K562 (cell line): ENCODE measurements around the gene FHIT. TPM values are rescaled to one million over a fixed set of nuclear protein-coding genes. Genes with fewer than 3 reads are reported as not detected.

ENCODE experiments used
- ATAC-seq: fragments of 200-7000 bp; cut with Tn5 transposase; 3 replicates; pipeline ENCODE4 v1.9.1; 2020; ENCODE audit warnings: moderate library complexity
- BruUV-seq: library from RNA; stranded (reverse); fragments of 400-500 nt; replicated peaks from 2 replicates; lab custom pipeline; 2021; lab: Mats Ljungman, UMichigan
- CTCF ChIA-PET: fragments of 300-600 bp; formaldehyde crosslinking; extraction: SDS; loops from one replicate; lab custom pipeline; 2021; ENCODE audit warnings: low intra/inter-chr PET ratio; lab: Yijun Ruan, JAX
- POLR2A ChIA-PET: fragments of 300-600, 350-650 bp; sonication (Branson Sonifier 250); formaldehyde crosslinking; extraction: SDS; loops from one replicate; lab custom pipeline; 2021; ENCODE audit warnings: antibody characterized with exemption, inconsistent platforms; lab: Yijun Ruan, JAX
- DNase-seq, 4 experiments: peaks; one replicate each; pipeline versions ENCODE4 v3.0.0 to v3.0.0-alpha.2; 2011 to 2018; ENCODE audit warnings: low spot score in 3 of 4, mixed read lengths in 3 of 4; ENCODE audit errors: extremely low read depth in 1 of 4
- FAIRE-seq: peaks from 2 replicates; lab custom pipeline; 2011; peaks lifted over from hg19 to GRCh38; lab: Jason Lieb, UNC
- H2AFZ ChIP-seq: 2 replicates; pipeline ENCODE4 v1.6.0; 2011; ENCODE audit warnings: low read depth, low read length, control low read depth, inconsistent platforms
- H3K27ac ChIP-seq: fragments of 200-600 bp; 3 replicates; pipeline ENCODE4 v1.8.0; 2011; ENCODE audit warnings: low read depth, mild to moderate bottlenecking, control low read depth, inconsistent platforms, low read length, moderate library complexity, mixed read lengths; ENCODE audit errors: extremely low read depth
- H3K27me3 ChIP-seq, 2 experiments: fragments of 300-600 bp in 1 of 2; 2 replicates in 1 of 2; 3 replicates in 1 of 2; pipeline versions ENCODE4 v1.6.0 to v1.8.0; 2011; ENCODE audit warnings: inconsistent platforms in 2 of 2, low read length in 2 of 2, mild to moderate bottlenecking in 1 of 2, mixed read lengths in 1 of 2, moderate library complexity in 1 of 2; ENCODE audit not compliant: control insufficient read depth in 2 of 2, insufficient read depth in 2 of 2
- H3K36me3 ChIP-seq: fragments of 300-600 bp; 3 replicates; pipeline ENCODE4 v1.8.0; 2011; ENCODE audit warnings: mild to moderate bottlenecking, low read length, inconsistent platforms; ENCODE audit not compliant: control insufficient read depth, insufficient read depth
- H3K4me1 ChIP-seq, 2 experiments: fragments of 200-600 bp in 1 of 2; replicated peaks in 1 of 2; 2 replicates in 1 of 2; 3 replicates in 1 of 2; pipeline versions ENCODE4 v1.5.1 to v1.8.0; 2011; ENCODE audit warnings: inconsistent platforms in 2 of 2, low read length in 2 of 2, mild to moderate bottlenecking in 1 of 2, mixed read lengths in 1 of 2, moderate library complexity in 1 of 2; ENCODE audit not compliant: control insufficient read depth in 2 of 2, insufficient read depth in 2 of 2
- H3K4me2 ChIP-seq: 2 replicates; pipeline ENCODE4 v1.6.1; 2011; ENCODE audit warnings: low read length, control low read depth, inconsistent platforms, mixed read lengths; ENCODE audit not compliant: insufficient read depth
- H3K4me3 ChIP-seq: fragments of 200-600 bp; sonication (generic), shearing (Covaris generic); 2 replicates; pipeline ENCODE4 v1.5.1; 2016; ENCODE audit warnings: control low read depth, inconsistent platforms
- H3K79me2 ChIP-seq: fragments of 200-600 bp; 3 replicates; pipeline ENCODE4 v1.8.0; 2011; ENCODE audit warnings: low read length, inconsistent platforms; ENCODE audit not compliant: control insufficient read depth, insufficient read depth
- H3K9ac ChIP-seq, 2 experiments: 2 replicates each; pipeline versions ENCODE4 v1.6.0 to v1.6.1; 2011; ENCODE audit warnings: low read depth in 2 of 2, low read length in 2 of 2, control low read depth in 1 of 2, inconsistent platforms in 1 of 2, mild to moderate bottlenecking in 1 of 2, mixed read lengths in 1 of 2; ENCODE audit not compliant: insufficient read depth in 1 of 2
- H3K9me1 ChIP-seq: one replicate; pipeline ENCODE4 v1.6.0; 2011; ENCODE audit warnings: inconsistent platforms, mild to moderate bottlenecking, low read length, moderate library complexity; ENCODE audit not compliant: control insufficient read depth, insufficient read depth
- H3K9me3 ChIP-seq: replicated peaks from 2 replicates; pipeline ENCODE4 v1.5.1; 2011; ENCODE audit warnings: low read depth, low read length, inconsistent platforms; ENCODE audit not compliant: control insufficient read depth, insufficient read depth
- H4K20me1 ChIP-seq: replicated peaks from 2 replicates; pipeline ENCODE4 v1.6.1; 2011; ENCODE audit warnings: low read length, inconsistent platforms, mixed read lengths; ENCODE audit not compliant: control insufficient read depth, insufficient read depth
- NFE2L1 ChIP-seq: fragments of 450-650 bp; IDR thresholded peaks from 2 replicates; pipeline ENCODE4 v1.6.1; 2016; ENCODE audit warnings: missing genetic modification characterization, low read depth, mild to moderate bottlenecking, missing compliant biosample characterization, moderate library complexity, borderline replicate concordance
- ZNF133 ChIP-seq: fragments of 250-450 bp; sonication (Bioruptor Pico); IDR thresholded peaks from 2 replicates; pipeline ENCODE4 v1.4.0; 2020; ENCODE audit warnings: mild to moderate bottlenecking
- WGBS: fragments of 100-300 bp; shearing (Covaris generic); methylation state at CpG from one replicate; pipeline ENCODE4 v1.1.6; 2016; ENCODE audit warnings: low coverage, mixed read lengths; ENCODE audit not compliant: insufficient coverage; ENCODE audit errors: missing lambda C conversion rate; 5-methylcytosine and 5-hydroxymethylcytosine counted together
- in situ Hi-C: fragments of 300-500 bp; cut with MboI; formaldehyde crosslinking; loops from 4 replicates; pipeline ENCODE4 v1.15.0; 2018; ENCODE audit warnings: inconsistent platforms, mixed read lengths
- intact Hi-C: fragments of 100-400 bp; cut with micrococcal nuclease; formaldehyde crosslinking; loops from 2 replicates; pipeline ENCODE4 v1.14.2; 2022
- polyA plus RNA-seq, 8 experiments: library from polyadenylated mRNA; depleted of rRNA in 4 of 8; stranded (reverse) in 5 of 8; unstranded in 3 of 8; fragments of >200 nt; fragmentation: Nextera tagmentation in 2 of 8; fragmentation: Illumina TruSeq in 1 of 8; extraction: Ambion mirVana in 2 of 8; extraction: Trizol in 1 of 8; gene quantifications; 2 replicates each; pipeline versions ENCODE4 v1.2.1 to v1.2.3, GENCODE V29; 2011 to 2014; ENCODE audit warnings: inconsistent platforms in 1 of 8, missing spikeins in 1 of 8
- total RNA-seq, 7 experiments: library from RNA; depleted of rRNA in 6 of 7; stranded (reverse); fragments of >200 nt in 6 of 7; fragmentation: Illumina TruSeq in 2 of 7; extraction: Trizol in 2 of 7; gene quantifications; 2 replicates each; pipeline versions ENCODE4 v1.2.1 to v1.2.3, GENCODE V29; 2011 to 2021; ENCODE audit warnings: low replicate concordance in 1 of 7
- TF ChIP-seq, protein P1 (sequence below): fragments of 450-650 bp; IDR thresholded peaks from 2 replicates; pipeline ENCODE4 v1.6.1; 2016; ENCODE audit warnings: missing biosample characterization, missing genetic modification characterization

FHIT gene
- total and polyA plus RNA-seq, 9 of the 15 experiments (the other 6 are each of a cell fraction or from before 2014, with no cell fraction given), result 1.7 to 9.1 (median 4.3) TPM

DNA sequence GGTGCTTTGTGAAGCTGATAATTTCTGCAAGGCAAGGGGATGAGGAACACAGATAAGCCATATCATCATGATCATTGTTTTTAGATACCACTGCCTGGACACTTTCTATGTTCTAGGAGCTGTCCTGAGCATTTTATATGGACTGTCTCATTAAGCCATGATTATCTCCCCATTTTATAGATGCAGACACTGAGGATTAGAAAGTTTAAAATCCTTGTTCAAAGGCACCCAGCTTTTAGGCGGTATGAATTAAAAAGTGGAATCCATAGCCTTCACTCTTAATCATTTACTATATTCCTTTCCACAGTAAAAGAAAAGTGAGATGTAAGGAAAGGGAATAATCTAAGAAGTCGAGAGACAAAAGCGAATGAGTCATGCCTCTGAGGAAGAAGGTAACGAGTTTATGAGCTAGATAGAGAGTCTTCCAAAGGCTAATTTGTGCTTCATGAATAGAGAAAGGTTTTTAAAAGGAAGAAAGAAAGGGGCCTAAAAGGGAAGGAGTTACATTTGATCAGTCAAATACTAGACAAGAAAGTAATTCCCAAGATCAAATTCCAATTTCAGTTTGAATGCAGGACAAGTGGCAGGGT is 856.0 kb downstream of the FHIT start (continued):
- no peak for TF ChIP-seq ZNF133 (CRISPR knock-in tag)

DNA sequence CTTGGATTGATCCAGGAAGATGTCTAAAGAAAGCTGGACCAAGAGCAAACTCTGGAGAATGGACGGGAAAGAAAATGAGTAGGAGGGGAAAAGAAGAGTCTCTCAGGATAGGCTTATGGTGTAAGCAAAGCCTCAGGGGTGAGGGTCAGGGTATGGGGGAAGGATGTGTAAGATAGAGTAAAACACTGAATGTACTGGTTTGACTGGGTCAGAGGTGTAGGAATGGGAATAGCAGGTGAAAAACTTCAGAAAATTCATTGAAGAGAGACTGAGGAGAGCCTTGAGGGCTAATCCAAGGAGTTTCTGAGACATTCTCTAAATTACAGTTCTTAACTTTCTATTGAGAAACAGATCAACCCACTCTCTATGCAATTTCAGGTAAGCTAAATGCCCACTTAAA is 857.3 kb downstream of the FHIT start:
- H3K36me3 ChIP-seq, result no peaks in the 10 kb centered on the region
- in situ Hi-C loops (no loop called here), intact Hi-C loops (no loop called here)
- H3K4me3 ChIP-seq, result no peak overlapping the region
- no TSS peak for BruUV-seq
- WGBS, result 67% methylated on average over 1 of the region's 1 CpG
- DNase-seq, result no peak
- H4K20me1 ChIP-seq, result no peaks in the 10 kb centered on the region
- no peak overlapping the region for H3K9ac ChIP-seq
- H3K4me1 ChIP-seq, result peaks cover 0 to 3% of the 10 kb centered on the region in 2 experiments; a peak in 1 of 5 replicates
- no peaks in the 10 kb centered on the region for H3K27me3 ChIP-seq
- H3K4me2 ChIP-seq, result no peak overlapping the region
- TF ChIP-seq NFE2L1, result no peak
- TF ChIP-seq, protein P1, sequence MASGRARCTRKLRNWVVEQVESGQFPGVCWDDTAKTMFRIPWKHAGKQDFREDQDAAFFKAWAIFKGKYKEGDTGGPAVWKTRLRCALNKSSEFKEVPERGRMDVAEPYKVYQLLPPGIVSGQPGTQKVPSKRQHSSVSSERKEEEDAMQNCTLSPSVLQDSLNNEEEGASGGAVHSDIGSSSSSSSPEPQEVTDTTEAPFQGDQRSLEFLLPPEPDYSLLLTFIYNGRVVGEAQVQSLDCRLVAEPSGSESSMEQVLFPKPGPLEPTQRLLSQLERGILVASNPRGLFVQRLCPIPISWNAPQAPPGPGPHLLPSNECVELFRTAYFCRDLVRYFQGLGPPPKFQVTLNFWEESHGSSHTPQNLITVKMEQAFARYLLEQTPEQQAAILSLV (tag), result no peak
- no peaks in the 10 kb centered on the region for H3K9me3 ChIP-seq
- FAIRE-seq, result no peak
- CTCF ChIA-PET, result interaction anchor here (0.6 kb wide), 1 partner anchor 10 kb away, joined by 3 read pairs; no protein-coding TSS in a partner anchor
- H3K79me2 ChIP-seq, result no peaks in the 10 kb centered on the region
- ATAC-seq, result no peak
- no peak overlapping the region for H2AFZ ChIP-seq
- H3K27ac ChIP-seq, result no peak overlapping the region
- H3K9me1 ChIP-seq, result no peaks in the 10 kb centered on the region
- POLR2A ChIA-PET, result no interaction called here
